Measurements from ENCODE around the gene RBPJ.

- TF ChIP-seq, protein P1, sequence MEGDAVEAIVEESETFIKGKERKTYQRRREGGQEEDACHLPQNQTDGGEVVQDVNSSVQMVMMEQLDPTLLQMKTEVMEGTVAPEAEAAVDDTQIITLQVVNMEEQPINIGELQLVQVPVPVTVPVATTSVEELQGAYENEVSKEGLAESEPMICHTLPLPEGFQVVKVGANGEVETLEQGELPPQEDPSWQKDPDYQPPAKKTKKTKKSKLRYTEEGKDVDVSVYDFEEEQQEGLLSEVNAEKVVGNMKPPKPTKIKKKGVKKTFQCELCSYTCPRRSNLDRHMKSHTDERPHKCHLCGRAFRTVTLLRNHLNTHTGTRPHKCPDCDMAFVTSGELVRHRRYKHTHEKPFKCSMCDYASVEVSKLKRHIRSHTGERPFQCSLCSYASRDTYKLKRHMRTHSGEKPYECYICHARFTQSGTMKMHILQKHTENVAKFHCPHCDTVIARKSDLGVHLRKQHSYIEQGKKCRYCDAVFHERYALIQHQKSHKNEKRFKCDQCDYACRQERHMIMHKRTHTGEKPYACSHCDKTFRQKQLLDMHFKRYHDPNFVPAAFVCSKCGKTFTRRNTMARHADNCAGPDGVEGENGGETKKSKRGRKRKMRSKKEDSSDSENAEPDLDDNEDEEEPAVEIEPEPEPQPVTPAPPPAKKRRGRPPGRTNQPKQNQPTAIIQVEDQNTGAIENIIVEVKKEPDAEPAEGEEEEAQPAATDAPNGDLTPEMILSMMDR (IDR thresholded peaks at IDR 0.05; ENCODE audit: poor library complexity, severe bottlenecking): no peak
- TF ChIP-seq RAD21 (conservative IDR thresholded peaks at IDR 0.05) (no peak), EZH2 (IDR thresholded peaks at IDR 0.05; ENCODE audit: borderline replicate concordance, insufficient read depth, low read length, poor library complexity, severe bottlenecking) (no peak), POLR2AphosphoS5 (IDR thresholded peaks at IDR 0.05) (no peak)
Observed at GRCh38 chr4:26285272-26285671, 35.5 kb upstream of the RBPJ start.

Measured in neural cell (in vitro differentiated cells).